ENCODE measurements around the gene FRMD4A.

FRMD4A gene

GRCh38 chr10:13658264-13658663 is 672.5 kb downstream of the FRMD4A start:
- Histone ChIP-seq H3K27ac (replicated peaks) (no peak overlapping the region), H3K4me3 (replicated peaks; ENCODE audit: insufficient read depth, low read length) (no peak overlapping the region), H3K27me3 (ENCODE audit: insufficient read depth, poor library complexity, severe bottlenecking) (no peaks in the 10 kb centered on the region)
- no peak for DNase-seq (ENCODE audit: low read depth in 1 of 2, low spot score in 1 of 2)
- no peak for TF ChIP-seq REST (IDR thresholded peaks at IDR 0.05; ENCODE audit: insufficient replicate concordance, low read depth)
- no peak for TF ChIP-seq SPI1 (IDR thresholded peaks at IDR 0.05; ENCODE audit: borderline replicate concordance, low read depth)
- no peak for TF ChIP-seq CTCF (IDR thresholded peaks at IDR 0.05; ENCODE audit: insufficient read depth, low read length)

GRCh38 chr10:13657101-13657680 is 673.5 kb downstream of the FRMD4A start:
- TF ChIP-seq GABPA (IDR thresholded peaks at IDR 0.05; ENCODE audit: low read depth) (no peak), CTCF (IDR thresholded peaks at IDR 0.05; ENCODE audit: insufficient read depth, low read length) (no peak), SPI1 (IDR thresholded peaks at IDR 0.05; ENCODE audit: borderline replicate concordance, low read depth) (no peak), REST (IDR thresholded peaks at IDR 0.05; ENCODE audit: insufficient replicate concordance, low read depth) (no peak), POLR2AphosphoS5 (IDR thresholded peaks at IDR 0.05; ENCODE audit: low read depth) (no peak)
- H3K27me3 ChIP-seq (ENCODE audit: insufficient read depth, poor library complexity, severe bottlenecking) = no peaks in the 10 kb centered on the region
- no peak overlapping the region for H3K4me3 ChIP-seq (replicated peaks; ENCODE audit: insufficient read depth, low read length)
- DNase-seq (ENCODE audit: low read depth in 1 of 2, low spot score in 1 of 2) = no peak
- H3K27ac ChIP-seq (replicated peaks) = no peak overlapping the region

DNA sequence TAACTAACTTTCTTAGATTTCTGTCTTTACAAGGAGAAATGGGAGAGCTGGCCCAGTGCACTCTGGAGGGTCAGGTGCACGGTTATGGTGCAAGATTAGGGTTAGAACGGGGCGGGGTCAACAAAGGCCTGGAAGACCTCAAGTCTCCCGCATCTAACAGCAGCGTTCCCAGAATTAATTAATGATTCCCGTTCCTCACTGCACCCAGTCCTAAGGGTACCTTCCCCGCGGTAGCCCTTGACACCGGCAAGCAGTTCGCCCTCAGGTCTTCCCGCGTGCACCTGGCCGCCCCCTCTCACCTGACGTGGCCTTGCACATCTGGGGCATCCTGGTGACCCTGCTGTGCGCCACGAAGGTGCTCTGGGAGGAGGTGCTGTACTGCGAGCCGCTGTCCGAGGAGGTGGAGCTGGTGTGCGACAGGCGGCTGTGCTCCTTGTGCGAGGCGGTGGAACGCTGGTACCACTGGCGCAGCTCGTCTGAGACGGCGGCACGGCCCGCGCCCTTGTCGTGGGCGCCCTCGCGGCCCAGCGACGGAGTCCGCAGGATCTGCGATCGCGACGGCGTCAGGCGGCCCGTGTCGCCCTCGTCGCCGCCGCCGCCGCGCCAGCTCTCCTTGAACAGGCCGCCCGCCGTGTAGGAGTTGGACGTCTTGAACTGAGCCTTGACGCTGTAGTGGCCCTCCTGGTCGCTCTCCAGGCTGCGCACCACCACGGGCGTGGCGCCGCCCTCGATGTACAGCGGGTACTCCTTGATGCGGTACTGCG is 674.2 kb downstream of the FRMD4A start:
- Histone ChIP-seq H3K4me3 (replicated peaks; ENCODE audit: insufficient read depth, low read length) (no peak overlapping the region), H3K27ac (replicated peaks) (no peak overlapping the region), H3K27me3 (ENCODE audit: insufficient read depth, poor library complexity, severe bottlenecking) (no peaks in the 10 kb centered on the region)
- TF ChIP-seq GABPA (IDR thresholded peaks at IDR 0.05; ENCODE audit: low read depth) = no peak
- TF ChIP-seq POLR2AphosphoS5 (IDR thresholded peaks at IDR 0.05; ENCODE audit: low read depth) = no peak
- no peak for TF ChIP-seq CTCF (IDR thresholded peaks at IDR 0.05; ENCODE audit: insufficient read depth, low read length)
- TF ChIP-seq REST (IDR thresholded peaks at IDR 0.05; ENCODE audit: insufficient replicate concordance, low read depth) = no peak
- no peak for TF ChIP-seq SPI1 (IDR thresholded peaks at IDR 0.05; ENCODE audit: borderline replicate concordance, low read depth)
- DNase-seq (ENCODE audit: low read depth in 1 of 2, low spot score in 1 of 2) = no peak

All from HL-60 (cell line).